Measurements from ENCODE around the gene GFRA1. TPM values are rescaled to one million over a fixed set of nuclear protein-coding genes. Genes with fewer than 3 reads are reported as not detected.

The GFRA1 gene
- total RNA-seq, 1 donor from 2014 or later = 4.2 TPM

- H3K9me3 Mint-ChIP-seq (ENCODE audit: unreplicated experiment) = no peaks in the 10 kb centered on the region
Observed at GRCh38 chr10:116133634-116134033, 139.4 kb downstream of the GFRA1 start.

DNA sequence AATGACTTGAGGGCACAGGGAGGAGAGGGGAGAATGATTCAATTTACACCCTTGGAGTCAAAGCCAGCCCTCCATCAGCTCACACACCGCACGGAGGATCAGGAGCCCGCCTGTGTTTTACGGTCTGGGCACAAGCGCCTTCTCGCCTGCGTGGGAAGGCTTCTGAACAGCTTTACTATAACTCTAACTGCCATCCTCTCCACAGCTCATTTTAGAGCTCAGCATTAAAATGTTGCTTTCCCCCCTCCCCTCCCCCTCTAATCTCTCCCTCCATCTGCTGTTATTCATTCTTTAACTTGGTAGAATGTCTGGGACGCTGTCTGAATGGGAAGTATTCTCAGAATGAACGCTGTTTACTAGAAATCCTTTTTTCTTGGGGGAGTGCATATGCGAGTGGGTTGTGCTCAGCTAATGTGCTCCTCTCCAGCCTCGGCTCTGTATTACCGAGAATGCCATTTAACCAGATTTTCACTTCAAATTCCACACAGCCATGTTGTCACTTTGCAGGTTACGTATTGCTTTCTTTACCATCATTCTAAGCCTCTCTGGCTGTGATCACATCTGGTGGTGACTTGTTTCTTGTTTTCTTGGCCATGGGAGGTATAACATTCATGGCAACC is 140.1 kb downstream of the GFRA1 start:
- Mint-ChIP-seq H3K4me1 (ENCODE audit: unreplicated experiment) (peaks cover 4% of the 10 kb centered on the region), H3K27me3 (ENCODE audit: unreplicated experiment) (peaks cover 3% of the 10 kb centered on the region), H3K36me3 (ENCODE audit: low read depth, unreplicated experiment) (no peaks in the 10 kb centered on the region), H3K9me3 (ENCODE audit: unreplicated experiment) (no peaks in the 10 kb centered on the region), H3K4me3 (ENCODE audit: unreplicated experiment) (no peak overlapping the region), H3K27ac (ENCODE audit: unreplicated experiment) (no peak overlapping the region)
- no peak for TF ChIP-seq CTCF (IDR thresholded peaks at IDR 0.05; ENCODE audit: unreplicated experiment)
- no peak for DNase-seq (ENCODE audit: low spot score)

More at GRCh38 chr10:116133634-116134033, 139.4 kb downstream of the GFRA1 start:
- DNase-seq (ENCODE audit: low spot score) = no peak
- Mint-ChIP-seq H3K4me1 (ENCODE audit: unreplicated experiment) (peaks cover 4% of the 10 kb centered on the region), H3K36me3 (ENCODE audit: low read depth, unreplicated experiment) (no peaks in the 10 kb centered on the region), H3K27ac (ENCODE audit: unreplicated experiment) (no peak overlapping the region), H3K4me3 (ENCODE audit: unreplicated experiment) (no peak overlapping the region), H3K27me3 (ENCODE audit: unreplicated experiment) (peaks cover 3% of the 10 kb centered on the region)
- no peak for TF ChIP-seq CTCF (IDR thresholded peaks at IDR 0.05; ENCODE audit: unreplicated experiment)

GRCh38 chr10:116130006-116130405 is 143.0 kb downstream of the GFRA1 start:
- Mint-ChIP-seq H3K27ac (ENCODE audit: unreplicated experiment) (no peak overlapping the region), H3K36me3 (ENCODE audit: low read depth, unreplicated experiment) (no peaks in the 10 kb centered on the region), H3K27me3 (ENCODE audit: unreplicated experiment) (peaks cover 3% of the 10 kb centered on the region), H3K4me3 (ENCODE audit: unreplicated experiment) (no peak overlapping the region), H3K4me1 (ENCODE audit: unreplicated experiment) (peaks cover 4% of the 10 kb centered on the region), H3K9me3 (ENCODE audit: unreplicated experiment) (no peaks in the 10 kb centered on the region)
- TF ChIP-seq CTCF (IDR thresholded peaks at IDR 0.05; ENCODE audit: unreplicated experiment) = no peak
- DNase-seq (ENCODE audit: low spot score) = no peak

DNA sequence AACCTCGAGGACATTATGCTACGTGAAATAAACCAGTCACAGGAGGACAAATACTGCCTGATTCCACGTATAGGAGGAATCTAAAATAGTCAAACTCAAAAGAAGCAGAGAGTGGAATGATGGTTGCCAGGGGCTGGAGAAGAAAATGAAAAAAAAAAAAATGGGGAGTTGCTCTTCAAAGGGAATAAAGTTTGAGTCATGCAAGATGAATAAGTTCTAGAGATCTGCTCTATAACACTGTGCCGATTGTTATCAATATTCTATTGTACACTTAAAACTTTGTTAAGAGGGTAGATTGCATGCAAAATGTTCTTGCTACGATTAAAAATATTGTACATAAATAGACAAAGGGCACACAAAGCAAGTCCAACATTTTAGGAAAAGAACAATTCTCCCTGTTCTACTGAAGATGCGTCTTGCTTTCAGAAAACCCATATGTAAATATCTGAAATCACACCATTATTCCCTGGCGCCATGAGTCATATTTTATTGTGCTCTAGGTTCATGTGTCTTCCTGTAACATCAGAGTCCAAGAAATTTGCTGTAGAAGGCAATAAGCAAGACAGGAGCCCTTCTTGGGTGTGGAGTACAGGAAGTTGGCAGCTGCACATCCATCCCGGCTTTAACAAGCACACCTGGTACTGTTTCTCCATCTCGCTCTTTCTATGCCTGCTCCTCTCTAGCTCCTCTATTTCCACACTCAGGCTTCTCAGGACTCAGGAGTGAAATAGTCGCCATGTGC is 145.9 kb downstream of the GFRA1 start:
- TF ChIP-seq CTCF (IDR thresholded peaks at IDR 0.05; ENCODE audit: unreplicated experiment) = no peak
- Mint-ChIP-seq H3K9me3 (ENCODE audit: unreplicated experiment) (no peaks in the 10 kb centered on the region), H3K36me3 (ENCODE audit: low read depth, unreplicated experiment) (no peaks in the 10 kb centered on the region), H3K27me3 (ENCODE audit: unreplicated experiment) (peaks cover 4% of the 10 kb centered on the region), H3K4me3 (ENCODE audit: unreplicated experiment) (no peak overlapping the region), H3K4me1 (ENCODE audit: unreplicated experiment) (peaks cover 6% of the 10 kb centered on the region), H3K27ac (ENCODE audit: unreplicated experiment) (no peak overlapping the region)
- no peak for DNase-seq (ENCODE audit: low spot score)

- no peak for DNase-seq (ENCODE audit: low spot score)
- Mint-ChIP-seq H3K9me3 (ENCODE audit: unreplicated experiment) (no peaks in the 10 kb centered on the region), H3K27me3 (ENCODE audit: unreplicated experiment) (peaks cover 4% of the 10 kb centered on the region), H3K4me3 (ENCODE audit: unreplicated experiment) (no peak overlapping the region), H3K27ac (ENCODE audit: unreplicated experiment) (no peak overlapping the region), H3K4me1 (ENCODE audit: unreplicated experiment) (peaks cover 9% of the 10 kb centered on the region), H3K36me3 (ENCODE audit: low read depth, unreplicated experiment) (no peaks in the 10 kb centered on the region)
- TF ChIP-seq CTCF (IDR thresholded peaks at IDR 0.05; ENCODE audit: unreplicated experiment) = no peak
Observed at GRCh38 chr10:116126239-116126638, 146.8 kb downstream of the GFRA1 start.

Data from endothelial cell (in vitro differentiated cells).